Fibroblast of lung (primary cell): Measurements from ENCODE around the gene BUD13. TPM values are rescaled to one million over a fixed set of nuclear protein-coding genes. Genes with fewer than 3 reads are reported as not detected.
A peak's percentile ranks its signal among the peaks of the same experiment; 100 is the strongest.

ENCODE experiments used
- DNase-seq, 2 donors: peaks; one replicate each; pipeline versions ENCODE4 v3.0.0 to v3.0.0-alpha.2; 2010; ENCODE audit warnings: low read depth in 2 of 2
- H2AFZ ChIP-seq: 2 replicates; pipeline ENCODE4 v1.5.1; 2012; ENCODE audit warnings: low read length, control low read depth, inconsistent platforms
- H3K27ac ChIP-seq: 2 replicates; pipeline ENCODE4 v1.5.1; 2011; ENCODE audit warnings: low read length, control low read depth; ENCODE audit not compliant: insufficient read depth
- H3K27me3 ChIP-seq: 2 replicates; pipeline ENCODE4 v1.5.1; 2011; ENCODE audit warnings: mild to moderate bottlenecking, low read length; ENCODE audit not compliant: control insufficient read depth, insufficient read depth
- H3K36me3 ChIP-seq: 2 replicates; pipeline ENCODE4 v1.5.1; 2011; ENCODE audit warnings: low read length; ENCODE audit not compliant: control insufficient read depth, insufficient read depth
- H3K4me1 ChIP-seq: 2 replicates; pipeline ENCODE4 v1.5.1; 2011; ENCODE audit warnings: low read length; ENCODE audit not compliant: control insufficient read depth, insufficient read depth; ENCODE audit errors: extremely low read depth
- H3K4me2 ChIP-seq: 2 replicates; pipeline ENCODE4 v1.5.1; 2011; ENCODE audit warnings: low read length, control low read depth; ENCODE audit not compliant: insufficient read depth; ENCODE audit errors: extremely low read depth
- H3K4me3 ChIP-seq, 4 experiments: fragments of 200-600 bp in 1 of 4; sonication (generic) in 1 of 4; replicated peaks in 1 of 4; 2 replicates each; pipeline ENCODE4 v1.5.1; 2011 to 2016; ENCODE audit warnings: low read length in 4 of 4, low read depth in 3 of 4, mild to moderate bottlenecking in 3 of 4, control low read depth in 2 of 4, inconsistent platforms in 1 of 4, mixed read lengths in 1 of 4; ENCODE audit not compliant: insufficient read depth in 1 of 4; ENCODE audit errors: control extremely low read depth in 1 of 4
- H3K79me2 ChIP-seq: 2 replicates; pipeline ENCODE4 v1.5.1; 2012; ENCODE audit warnings: mild to moderate bottlenecking, low read length, inconsistent platforms; ENCODE audit not compliant: control insufficient read depth, insufficient read depth
- H3K9ac ChIP-seq: 2 replicates; pipeline ENCODE4 v1.5.1; 2011; ENCODE audit warnings: mild to moderate bottlenecking, low read length, control low read depth; ENCODE audit not compliant: insufficient read depth
- H3K9me3 ChIP-seq: 2 replicates; pipeline ENCODE4 v1.5.1; 2012; ENCODE audit warnings: low read depth, low read length; ENCODE audit not compliant: control insufficient read depth, insufficient read depth
- H4K20me1 ChIP-seq: 2 replicates; pipeline ENCODE4 v1.5.1; 2011; ENCODE audit warnings: low read length; ENCODE audit not compliant: control insufficient read depth, insufficient read depth; ENCODE audit errors: extremely low read depth
- EZH2 ChIP-seq: IDR thresholded peaks from 2 replicates; pipeline ENCODE4 v1.5.1; 2012; ENCODE audit warnings: low read length, control low read depth, mild to moderate bottlenecking; ENCODE audit errors: missing control alignments
- polyA plus RNA-seq, 2 donors: library from polyadenylated mRNA; depleted of rRNA in 1 of 2; stranded (reverse) in 1 of 2; unstranded in 1 of 2; fragments of >200 nt; gene quantifications; 2 replicates each; pipeline ENCODE4 v1.2.1, GENCODE V29; 2011 to 2012; ENCODE audit warnings: missing spikeins in 1 of 2
- total RNA-seq: library from RNA; depleted of rRNA; stranded (reverse); fragments of >200 nt; gene quantifications from 2 replicates; pipeline ENCODE4 v1.2.1, GENCODE V29; 2014
- TF ChIP-seq, protein P1 (sequence below), 2 donors: IDR thresholded peaks in 1 of 2; conservative IDR thresholded peaks in 1 of 2; 1 replicate in 1 of 2; 2 replicates in 1 of 2; pipeline ENCODE4 v1.5.1; 2011 to 2012; ENCODE audit warnings: low read length in 2 of 2, control low read depth in 1 of 2, inconsistent platforms in 1 of 2, low read depth in 1 of 2, mild to moderate bottlenecking in 1 of 2

The BUD13 gene
- total and polyA plus RNA-seq, 2 donors (not counting 1 experiment from before 2014, with no cell fraction given): 12.7 to 13.0 TPM

DNA sequence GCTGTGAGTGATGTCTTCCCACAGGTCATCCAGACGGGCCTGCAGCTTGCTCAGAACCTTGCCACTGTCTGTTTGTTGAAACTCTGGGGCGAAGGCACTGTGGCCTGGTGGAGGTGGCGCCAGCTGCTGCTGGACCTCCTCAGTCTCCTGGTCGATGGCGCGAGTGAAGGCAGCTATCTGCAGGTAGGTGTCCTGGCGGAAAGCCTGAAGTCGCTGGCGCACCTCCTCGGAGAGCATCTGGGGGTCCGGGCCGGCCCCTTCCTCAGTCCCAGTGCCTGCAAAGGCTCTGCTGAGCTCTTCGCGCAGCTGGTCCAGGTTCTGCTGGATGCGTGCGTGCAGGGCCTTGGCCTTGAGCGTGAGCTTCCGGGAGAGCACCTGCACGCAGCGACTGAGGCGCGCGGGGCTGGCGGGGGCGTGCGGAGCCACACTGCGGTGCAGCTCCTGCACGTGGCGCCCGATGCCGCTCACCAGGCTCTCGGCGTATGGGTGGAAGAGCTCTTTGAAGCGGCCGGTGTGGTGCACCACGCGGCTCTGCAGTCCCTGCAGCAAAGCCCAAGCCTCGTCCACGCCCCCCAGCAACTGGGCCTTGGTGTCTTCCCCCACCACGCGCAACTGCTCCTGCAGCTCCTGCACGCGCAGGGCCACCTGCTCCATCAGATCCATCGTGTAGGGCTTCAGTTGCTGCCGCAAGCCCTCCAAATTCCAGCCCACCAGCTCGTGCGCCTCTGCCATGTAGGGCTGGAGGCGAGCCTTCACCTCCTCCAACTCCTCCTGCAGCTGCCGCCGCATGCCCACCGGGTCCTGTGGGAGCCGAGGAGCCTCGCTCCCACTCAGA, 17.6 kb upstream of the BUD13 start:
- no peaks in the 10 kb centered on the region for H4K20me1 ChIP-seq
- peaks cover 12% of the 10 kb centered on the region for H3K4me1 ChIP-seq
- H3K36me3 ChIP-seq: peaks cover 2% of the 10 kb centered on the region
- H3K27ac ChIP-seq: no peak overlapping the region
- no peaks in the 10 kb centered on the region for H3K27me3 ChIP-seq
- no peaks in the 10 kb centered on the region for H3K9me3 ChIP-seq
- no peak overlapping the region for H2AFZ ChIP-seq
- no peak overlapping the region for H3K4me2 ChIP-seq
- TF ChIP-seq EZH2: no peak
- TF ChIP-seq, protein P1, sequence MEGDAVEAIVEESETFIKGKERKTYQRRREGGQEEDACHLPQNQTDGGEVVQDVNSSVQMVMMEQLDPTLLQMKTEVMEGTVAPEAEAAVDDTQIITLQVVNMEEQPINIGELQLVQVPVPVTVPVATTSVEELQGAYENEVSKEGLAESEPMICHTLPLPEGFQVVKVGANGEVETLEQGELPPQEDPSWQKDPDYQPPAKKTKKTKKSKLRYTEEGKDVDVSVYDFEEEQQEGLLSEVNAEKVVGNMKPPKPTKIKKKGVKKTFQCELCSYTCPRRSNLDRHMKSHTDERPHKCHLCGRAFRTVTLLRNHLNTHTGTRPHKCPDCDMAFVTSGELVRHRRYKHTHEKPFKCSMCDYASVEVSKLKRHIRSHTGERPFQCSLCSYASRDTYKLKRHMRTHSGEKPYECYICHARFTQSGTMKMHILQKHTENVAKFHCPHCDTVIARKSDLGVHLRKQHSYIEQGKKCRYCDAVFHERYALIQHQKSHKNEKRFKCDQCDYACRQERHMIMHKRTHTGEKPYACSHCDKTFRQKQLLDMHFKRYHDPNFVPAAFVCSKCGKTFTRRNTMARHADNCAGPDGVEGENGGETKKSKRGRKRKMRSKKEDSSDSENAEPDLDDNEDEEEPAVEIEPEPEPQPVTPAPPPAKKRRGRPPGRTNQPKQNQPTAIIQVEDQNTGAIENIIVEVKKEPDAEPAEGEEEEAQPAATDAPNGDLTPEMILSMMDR (conservative IDR thresholded peaks at IDR 0.05 in 1 of 2, IDR thresholded peaks at IDR 0.05 in 1 of 2; ENCODE audit: low read depth in 1 of 2, low read length in 2 of 2): no peak
- no peak for DNase-seq
- peaks cover 11% of the 10 kb centered on the region for H3K79me2 ChIP-seq
- no peak overlapping the region for H3K4me3 ChIP-seq
- no peak overlapping the region for H3K9ac ChIP-seq

DNA sequence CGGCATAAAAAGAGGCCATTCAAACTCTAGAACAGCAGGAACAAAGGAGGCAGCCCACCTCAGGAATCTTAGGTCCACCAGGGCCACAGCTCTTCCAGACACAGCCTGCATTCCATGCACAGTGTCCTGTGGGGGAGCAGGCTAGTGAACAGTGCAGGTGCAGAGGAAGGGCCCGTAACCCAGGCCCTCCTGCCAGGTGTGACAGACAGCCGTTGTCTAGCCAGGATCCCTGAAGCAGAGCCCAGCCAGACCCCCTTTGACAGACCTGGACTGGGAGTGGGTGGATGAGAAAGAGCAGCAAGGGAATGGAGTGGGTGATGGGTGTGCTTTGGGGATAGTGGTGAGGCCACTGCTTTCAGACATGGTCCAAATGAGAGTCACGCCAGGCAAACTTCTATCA, 16.2 kb upstream of the BUD13 start:
- TF ChIP-seq EZH2: no peak
- TF ChIP-seq, protein P1 (conservative IDR thresholded peaks at IDR 0.05 in 1 of 2, IDR thresholded peaks at IDR 0.05 in 1 of 2; ENCODE audit: low read depth in 1 of 2, low read length in 2 of 2): no peak
- H3K9me3 ChIP-seq: no peaks in the 10 kb centered on the region

DNA sequence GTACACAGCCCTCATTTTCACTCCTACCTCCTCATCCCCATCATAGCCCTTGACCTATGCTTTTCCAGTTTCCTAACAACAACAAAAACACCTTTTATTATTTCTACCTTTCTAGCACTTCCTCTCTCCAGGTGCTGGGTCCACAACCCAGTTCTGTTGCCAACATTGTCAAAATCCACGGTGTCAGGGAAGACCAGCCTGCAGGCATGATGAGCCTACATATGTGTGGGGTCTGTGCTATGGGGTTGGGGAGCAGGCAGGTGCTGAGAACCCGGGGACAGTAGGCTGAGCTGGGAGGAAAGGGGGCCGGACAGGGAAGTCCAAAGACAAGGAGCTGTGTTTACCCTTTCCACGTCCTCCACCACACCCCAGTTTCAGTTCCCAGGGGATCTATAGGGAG, 15.7 kb upstream of the BUD13 start:
- no peak overlapping the region for H3K9ac ChIP-seq
- no peak for TF ChIP-seq EZH2
- TF ChIP-seq, protein P1 (conservative IDR thresholded peaks at IDR 0.05 in 1 of 2, IDR thresholded peaks at IDR 0.05 in 1 of 2; ENCODE audit: low read depth in 1 of 2, low read length in 2 of 2): no peak
- no peaks in the 10 kb centered on the region for H4K20me1 ChIP-seq
- H3K27me3 ChIP-seq: no peaks in the 10 kb centered on the region
- H3K27ac ChIP-seq: peak overlapping the region; percentile 85
- peak overlapping the region; percentile 93 for H2AFZ ChIP-seq
- H3K36me3 ChIP-seq: peaks cover 10% of the 10 kb centered on the region
- DNase-seq: no peak
- peaks cover 11% of the 10 kb centered on the region for H3K4me1 ChIP-seq
- peak overlapping the region; percentile 68 to 90 (median 80) for H3K4me3 ChIP-seq
- peaks cover 11% of the 10 kb centered on the region for H3K79me2 ChIP-seq
- peak overlapping the region; percentile 92 for H3K4me2 ChIP-seq
- H3K9me3 ChIP-seq: no peaks in the 10 kb centered on the region

More for the DNA sequence above, 16.2 kb upstream of the BUD13 start:
- no peak for DNase-seq
- Histone ChIP-seq H3K79me2 (peaks cover 11% of the 10 kb centered on the region), H3K4me3 (no peak overlapping the region), H3K36me3 (peaks cover 9% of the 10 kb centered on the region), H3K9ac (no peak overlapping the region), H3K4me2 (no peak overlapping the region), H3K27me3 (no peaks in the 10 kb centered on the region), H4K20me1 (no peaks in the 10 kb centered on the region), H3K4me1 (peaks cover 12% of the 10 kb centered on the region), H2AFZ (no peak overlapping the region), H3K27ac (no peak overlapping the region)
